GM19240 (cell line): ENCODE results near the gene BCAS1.

Source experiments
- DNase-seq: peaks from one replicate; pipeline ENCODE4 v3.0.0; 2011; ENCODE audit warnings: low spot score; ENCODE audit not compliant: insufficient read length

BCAS1 gene

DNA sequence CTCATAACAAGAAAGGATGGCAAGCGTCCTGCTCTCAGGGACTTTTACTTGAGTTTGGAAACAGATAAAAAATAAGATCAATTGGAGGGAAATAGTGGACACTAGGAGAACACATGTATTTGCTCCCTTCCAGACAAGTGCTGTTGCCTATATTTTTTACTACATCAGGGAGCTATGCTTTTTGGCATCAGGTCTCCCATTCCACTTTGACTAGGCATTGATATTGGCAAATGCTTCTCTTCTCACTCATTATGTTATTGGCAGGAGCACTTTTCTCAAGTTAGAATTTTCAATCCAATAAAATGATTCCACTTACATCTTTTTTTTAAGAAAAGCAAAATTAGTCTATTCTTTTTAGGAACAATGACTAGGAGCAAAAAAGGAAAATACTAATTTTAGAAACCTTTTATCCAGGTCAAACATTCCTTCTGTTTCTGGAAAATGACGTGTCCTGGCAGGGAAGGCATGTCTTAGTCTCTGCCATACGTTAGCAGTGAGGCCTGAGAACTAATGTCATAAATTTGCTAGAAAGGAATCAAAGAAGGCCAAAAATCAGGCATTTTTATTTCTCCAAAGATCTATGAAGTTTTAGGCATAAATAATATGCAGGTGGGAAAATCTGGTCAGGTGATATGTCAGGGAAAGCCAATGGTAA lies 21.4 kb downstream of the BCAS1 start:
- DNase-seq = no peak

DNA sequence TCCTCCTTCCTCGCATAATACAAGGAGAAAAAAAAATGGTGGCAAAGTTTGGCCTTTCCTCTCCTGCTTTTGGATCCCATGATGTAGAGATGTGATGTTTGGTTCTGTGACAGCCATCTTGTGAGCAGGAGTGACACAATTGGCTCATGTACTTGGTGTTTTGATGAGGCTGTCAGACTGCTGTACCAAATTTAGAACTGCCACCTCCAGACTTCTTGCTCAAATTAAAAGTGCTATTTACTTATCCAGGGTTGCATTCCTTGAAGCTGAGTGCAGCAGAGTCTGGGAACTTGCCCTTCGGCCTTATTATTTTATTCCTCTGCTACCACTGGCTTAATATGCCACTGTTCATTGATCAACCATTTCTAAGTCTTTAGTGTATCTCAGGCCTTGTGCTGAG lies 21.9 kb downstream of the BCAS1 start:
- no peak for DNase-seq

- DNase-seq = no peak
These were observed 22.7 kb downstream of the BCAS1 start for GRCh38 chr20:54047720-54048119.

DNA sequence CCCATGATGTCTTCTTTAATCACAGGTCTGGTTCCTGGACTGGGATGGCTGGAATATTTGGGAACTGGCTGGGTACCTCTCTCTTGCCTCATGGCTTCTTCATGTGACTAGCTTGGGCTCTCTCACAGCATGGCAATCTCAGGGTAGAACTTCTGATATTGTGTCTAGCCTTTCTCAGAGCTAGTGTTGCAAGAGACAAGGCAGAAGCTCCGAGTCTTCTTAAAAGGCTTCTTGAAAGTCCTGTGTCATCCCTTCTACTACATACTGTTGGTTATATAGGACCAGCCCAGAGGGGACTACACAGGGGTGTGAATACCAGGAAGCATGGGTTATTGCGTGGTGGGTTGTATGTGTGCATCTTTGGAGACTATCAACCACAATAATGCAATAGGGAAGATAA lies 23.3 kb downstream of the BCAS1 start:
- DNase-seq = no peak

- DNase-seq = no peak
These were observed 26.2 kb downstream of the BCAS1 start for GRCh38 chr20:54044156-54044555.

- DNase-seq = no peak
These were observed 27.1 kb downstream of the BCAS1 start for GRCh38 chr20:54043076-54043967.

DNA sequence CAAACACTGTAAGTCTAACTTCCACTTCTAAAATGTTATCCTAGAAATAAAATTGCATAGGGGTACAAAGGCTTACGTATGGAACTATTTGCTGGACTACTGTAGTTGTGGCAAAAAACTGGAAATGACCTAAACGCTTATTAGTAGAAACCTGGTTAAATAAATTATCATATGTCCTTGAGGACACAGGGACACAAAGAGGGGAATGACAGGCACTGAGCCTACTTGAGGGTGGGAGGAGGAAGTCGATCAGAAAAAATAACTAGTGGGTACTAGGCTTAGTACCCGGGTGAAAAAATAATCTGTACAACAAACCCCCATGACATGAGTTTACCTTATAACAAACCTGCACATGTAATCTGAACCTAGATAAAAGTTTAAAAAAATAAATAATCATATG lies 28.4 kb downstream of the BCAS1 start:
- no peak for DNase-seq

GRCh38 chr20:54041336-54041735 lies 29.1 kb downstream of the BCAS1 start:
- DNase-seq = no peak

DNA sequence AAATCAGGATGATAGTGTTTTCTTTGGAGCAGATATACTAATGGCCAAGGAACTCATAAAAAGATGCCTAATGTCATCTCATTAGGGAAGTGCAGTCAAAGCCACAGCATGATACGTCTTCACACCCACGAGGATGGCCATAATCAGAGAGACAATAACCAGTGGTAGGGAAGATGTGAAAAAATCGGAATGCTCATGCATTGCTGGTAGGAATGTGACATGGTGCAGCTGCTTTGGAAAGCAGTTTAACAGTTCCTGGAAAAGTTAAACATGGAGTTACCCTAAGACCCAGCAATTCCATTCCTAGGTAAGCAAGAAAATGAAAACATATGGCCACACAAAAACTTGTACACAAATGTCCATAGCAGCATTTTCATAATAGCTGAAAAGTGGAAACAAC lies 29.9 kb downstream of the BCAS1 start:
- DNase-seq = no peak

DNA sequence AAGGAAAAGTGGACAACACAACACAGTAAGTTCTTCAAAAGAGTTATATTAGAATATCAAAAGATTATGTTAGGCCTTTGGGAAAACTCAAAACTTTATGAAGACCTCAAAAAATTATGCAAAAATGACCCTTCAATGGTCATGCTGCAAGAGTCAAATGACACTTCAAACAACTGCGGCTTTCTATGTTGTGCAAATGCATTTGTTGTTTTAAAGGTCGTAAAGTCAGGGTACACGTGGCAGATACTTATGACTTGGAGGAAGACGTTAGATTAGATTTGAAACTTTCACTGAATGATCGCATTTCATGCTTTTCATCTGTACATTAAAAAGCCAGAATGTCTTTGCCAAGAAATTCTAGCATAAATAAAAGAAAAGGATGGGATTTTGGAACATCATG lies 31.4 kb downstream of the BCAS1 start:
- DNase-seq = no peak

GRCh38 chr20:54037525-54037924 lies 32.9 kb downstream of the BCAS1 start:
- no peak for DNase-seq

DNA sequence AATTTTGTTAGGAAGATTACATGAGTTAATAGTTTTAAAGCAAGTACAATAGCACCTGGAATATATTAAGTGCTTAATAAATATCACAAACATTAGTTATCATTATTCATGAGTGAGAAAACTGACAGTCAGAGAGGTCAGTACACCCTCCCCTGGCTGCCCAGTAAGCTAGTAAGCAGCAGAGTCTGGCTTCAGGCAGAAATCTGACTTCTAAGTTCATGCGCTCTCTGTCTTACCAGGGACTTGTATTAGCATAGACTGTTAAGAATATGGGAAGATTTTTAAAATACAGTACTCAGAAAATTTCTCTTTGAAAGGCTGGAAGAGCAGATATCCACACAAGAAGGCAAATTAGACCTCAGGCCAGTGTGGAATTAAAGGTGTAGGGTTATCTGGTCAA lies 40.8 kb downstream of the BCAS1 start:
- no peak for DNase-seq

GRCh38 chr20:54029176-54029575 lies 41.2 kb downstream of the BCAS1 start:
- DNase-seq = no peak

DNA sequence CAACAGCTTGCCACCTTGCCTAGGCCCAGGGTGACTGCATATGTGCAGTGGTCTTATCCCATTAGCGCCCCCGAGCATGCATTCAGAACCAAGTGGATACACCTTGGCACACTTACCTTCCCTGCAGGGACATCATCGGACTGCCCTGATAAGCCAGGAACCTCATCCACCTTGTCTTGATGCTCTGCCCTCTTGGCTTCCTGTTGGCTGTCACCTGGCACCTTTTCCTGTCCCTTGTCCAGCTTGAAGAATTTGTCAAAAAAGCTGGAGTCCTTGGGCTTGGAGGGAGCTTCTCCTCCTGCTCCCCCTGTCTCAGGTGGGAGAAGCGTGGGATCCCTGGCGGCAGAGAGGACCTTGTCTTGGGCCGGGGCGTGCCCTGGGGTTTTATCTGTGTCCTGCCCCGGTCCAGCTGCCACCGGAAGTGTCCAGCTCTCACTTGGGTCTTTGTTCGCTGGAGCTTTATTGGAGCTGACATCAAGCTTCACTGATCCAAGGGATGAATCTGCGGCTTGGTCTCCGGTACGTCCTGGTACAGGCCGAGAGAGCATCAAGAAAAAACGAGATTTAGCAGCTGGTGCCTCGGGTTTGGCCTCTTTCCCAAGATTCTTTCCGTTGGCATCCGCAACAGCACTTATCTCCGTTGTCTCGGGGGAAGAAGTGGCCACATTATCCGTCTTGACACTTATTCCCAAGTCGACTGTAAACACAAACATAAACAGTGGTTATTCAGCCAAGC lies 42.0 kb downstream of the BCAS1 start:
- DNase-seq = no peak

GRCh38 chr20:54027704-54028103 lies 42.7 kb downstream of the BCAS1 start:
- DNase-seq = no peak

DNA sequence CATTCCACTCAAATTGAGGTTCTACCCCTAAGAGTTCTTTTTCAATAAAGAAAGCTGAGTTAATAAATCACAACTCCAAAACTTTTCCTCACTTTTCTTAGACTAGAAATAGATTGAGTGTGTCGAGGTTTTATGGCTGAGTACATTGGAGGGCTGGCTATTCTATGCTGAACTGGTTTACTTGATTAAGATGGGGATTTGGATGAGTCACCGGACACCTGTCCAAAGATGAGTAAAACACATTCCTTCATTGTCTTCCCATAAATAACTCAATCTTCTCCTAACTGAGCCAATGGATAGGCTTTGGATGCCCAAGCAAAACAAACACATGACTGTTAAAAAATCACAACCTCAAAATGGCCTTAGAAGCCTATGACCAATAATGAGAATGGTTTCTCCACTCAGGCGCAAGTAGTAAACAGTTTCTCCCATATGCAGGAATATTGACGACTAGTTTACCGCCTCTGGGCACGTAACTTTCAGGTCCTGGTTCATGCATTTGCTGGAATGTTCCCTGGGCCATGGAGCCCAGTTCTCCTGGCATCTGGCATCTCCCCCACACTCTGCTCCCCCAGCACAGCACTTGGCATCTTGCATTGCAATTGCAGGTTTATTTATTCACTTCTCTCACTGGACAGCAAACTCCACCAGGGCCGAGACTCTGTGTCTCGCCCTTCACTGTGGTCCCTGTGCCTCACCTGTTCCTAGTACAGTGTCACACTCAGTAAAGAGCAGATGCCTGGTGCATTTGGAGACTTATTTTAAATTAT lies 43.9 kb downstream of the BCAS1 start:
- no peak for DNase-seq

- DNase-seq = no peak
These were observed 45.1 kb downstream of the BCAS1 start for GRCh38 chr20:54025251-54025771.

- DNase-seq = no peak
These were observed 47.0 kb downstream of the BCAS1 start for GRCh38 chr20:54023406-54023805.

DNA sequence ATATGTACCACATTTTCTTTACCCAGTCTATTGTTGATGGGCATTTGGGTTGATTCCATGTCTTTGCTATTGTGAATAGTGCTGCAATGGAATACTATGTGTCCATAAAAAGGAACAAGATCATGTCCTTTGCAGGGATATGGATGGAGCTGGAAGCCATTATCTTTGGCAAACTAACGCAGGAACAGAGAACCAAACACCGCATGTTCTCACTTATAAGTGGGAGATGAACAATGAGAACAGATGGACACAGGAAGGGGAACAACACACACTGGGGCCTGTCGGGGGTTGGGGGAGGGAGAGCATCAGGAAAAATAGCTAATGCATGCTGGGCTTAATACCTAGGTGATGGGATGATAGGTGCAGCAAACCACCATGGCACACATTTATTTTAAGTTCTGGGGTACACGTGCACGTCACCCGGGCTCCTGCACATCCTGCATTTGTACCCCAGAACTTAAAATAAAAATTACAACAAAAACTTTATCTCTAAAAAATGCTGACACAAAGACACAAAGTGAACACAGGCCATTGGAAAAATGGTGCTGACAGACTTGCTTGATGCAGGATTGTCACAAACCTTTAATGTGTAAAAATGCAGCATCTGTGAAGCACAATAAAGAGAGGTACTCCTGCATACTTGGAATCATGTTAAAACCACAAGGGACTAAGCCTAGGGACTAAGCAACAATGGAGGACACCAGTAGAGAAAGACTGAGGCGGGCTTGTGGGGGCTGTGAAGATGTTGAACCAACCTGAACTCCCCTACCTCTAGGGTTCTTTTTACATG lies 48.8 kb downstream of the BCAS1 start:
- no peak for DNase-seq

- no peak for DNase-seq
These were observed 49.5 kb downstream of the BCAS1 start for GRCh38 chr20:54020868-54021267.
